Uterus (tissue), 4 donors: Measurements from ENCODE around the gene TTLL8. TPM values are rescaled to one million over a fixed set of nuclear protein-coding genes. Genes with fewer than 3 reads are reported as not detected.

Experiments used
- DNase-seq, 2 donors: peaks; one replicate each; pipeline ENCODE4 v3.0.0-alpha.2; 2019 to 2020
- H3K27ac ChIP-seq, 2 donors: fragments of 200-600 bp; sonication (generic); 1 replicate in 1 of 2; 2 replicates in 1 of 2; pipeline ENCODE4 v1.5.1; 2016 to 2018
- H3K27me3 ChIP-seq, 2 donors: fragments of 200-600 bp; sonication (generic); one replicate each; pipeline ENCODE4 v1.5.1; 2018 to 2019; ENCODE audit warnings: control low read depth in 1 of 2
- H3K36me3 ChIP-seq, 2 donors: fragments of 200-600 bp; sonication (generic); one replicate each; pipeline ENCODE4 v1.5.1; 2019; ENCODE audit warnings: control low read depth in 1 of 2
- H3K4me1 ChIP-seq, 2 donors: fragments of 200-600 bp; sonication (generic); one replicate each; pipeline ENCODE4 v1.5.1; 2018 to 2019; ENCODE audit warnings: control low read depth in 1 of 2
- H3K4me3 ChIP-seq, 2 donors: fragments of 200-600 bp; sonication (generic); 1 replicate in 1 of 2; 2 replicates in 1 of 2; pipeline ENCODE4 v1.5.1; 2018 to 2019; ENCODE audit warnings: mild to moderate bottlenecking in 1 of 2
- H3K9me3 ChIP-seq, 2 donors: fragments of 200-600 bp; sonication (generic); one replicate each; pipeline ENCODE4 v1.5.1; 2019; ENCODE audit warnings: control low read depth in 1 of 2
- CTCF ChIP-seq, 4 experiments: fragments of 200-600 bp in 2 of 4; fragments of 450-650 bp in 2 of 4; sonication (generic) in 2 of 4; IDR thresholded peaks; one replicate each; pipeline ENCODE4 v1.5.1; 2016 to 2019; ENCODE audit warnings: antibody characterized with exemption in 4 of 4, mild to moderate bottlenecking in 2 of 4, moderate library complexity in 1 of 4
- POLR2A ChIP-seq, 2 donors: fragments of 450-650 bp; IDR thresholded peaks; one replicate each; pipeline ENCODE4 v1.6.1; 2016; ENCODE audit warnings: antibody characterized with exemption in 2 of 2, mild to moderate bottlenecking in 1 of 2, moderate library complexity in 1 of 2
- intact Hi-C: fragments of 100-400 bp; cut with DNase I; formaldehyde crosslinking; loops from one replicate; pipeline ENCODE4 v1.15.1; 2023; ENCODE audit warnings: low total_unique reads
- total RNA-seq, 4 donors: library from RNA; depleted of rRNA in 3 of 4; stranded (reverse); fragments of >200 nt in 3 of 4; gene quantifications; one replicate each; pipeline versions ENCODE4 v1.1.0 to v1.2.4, GENCODE V29; 2014 to 2023
- donor health status: DM: yes; HTN: yes; CAD: no.

The TTLL8 gene
- total RNA-seq, 4 donors from 2014 or later = not detected

GRCh38 chr22:50031189-50032091, 26.7 kb downstream of the TTLL8 start:
- H3K27ac ChIP-seq = no peak overlapping the region
- H3K9me3 ChIP-seq = no peaks in the 10 kb centered on the region
- peaks cover 0 to 5% of the 10 kb centered on the region in 2 donors for H3K4me1 ChIP-seq
- TF ChIP-seq CTCF (IDR thresholded peaks at IDR 0.05) = no peak
- TF ChIP-seq POLR2A (IDR thresholded peaks at IDR 0.05) = no peak
- no peaks in the 10 kb centered on the region for H3K36me3 ChIP-seq
- H3K27me3 ChIP-seq = peaks cover 0 to 6% of the 10 kb centered on the region in 2 donors
- no peak overlapping the region for H3K4me3 ChIP-seq
- intact Hi-C loops = no loop called here
- DNase-seq = no peak

GRCh38 chr22:50030297-50031188, 27.6 kb downstream of the TTLL8 start:
- Histone ChIP-seq H3K4me3 (no peak overlapping the region), H3K9me3 (no peaks in the 10 kb centered on the region), H3K27ac (no peak overlapping the region), H3K36me3 (no peaks in the 10 kb centered on the region), H3K27me3 (peaks cover 0 to 6% of the 10 kb centered on the region in 2 donors), H3K4me1 (peaks cover 0 to 5% of the 10 kb centered on the region in 2 donors)
- peak; percentile 65 to 74 for DNase-seq
- intact Hi-C loops = no loop called here
- TF ChIP-seq POLR2A (IDR thresholded peaks at IDR 0.05) = no peak
- peak; percentile 86 to 95 (median 94) for TF ChIP-seq CTCF (IDR thresholded peaks at IDR 0.05)

GRCh38 chr22:50027639-50028537, 30.2 kb downstream of the TTLL8 start:
- H3K9me3 ChIP-seq = no peaks in the 10 kb centered on the region
- H3K4me3 ChIP-seq = no peak overlapping the region
- H3K36me3 ChIP-seq = no peaks in the 10 kb centered on the region
- no peak for DNase-seq
- intact Hi-C loops = loop anchor here (2.0 kb wide), 1 partner anchor 99 kb away; no protein-coding TSS in a partner anchor
- peaks cover 0 to 6% of the 10 kb centered on the region in 2 donors for H3K27me3 ChIP-seq
- H3K4me1 ChIP-seq = peaks cover 0 to 5% of the 10 kb centered on the region in 2 donors
- H3K27ac ChIP-seq = no peak overlapping the region
- no peak for TF ChIP-seq CTCF (IDR thresholded peaks at IDR 0.05)

GRCh38 chr22:50025993-50026392, 32.1 kb downstream of the TTLL8 start:
- no peak for TF ChIP-seq CTCF (IDR thresholded peaks at IDR 0.05)
- peaks cover 0 to 5% of the 10 kb centered on the region in 2 donors for H3K4me1 ChIP-seq
- peaks cover 0 to 6% of the 10 kb centered on the region in 2 donors for H3K27me3 ChIP-seq
- H3K27ac ChIP-seq = no peak overlapping the region
- H3K9me3 ChIP-seq = no peaks in the 10 kb centered on the region
- DNase-seq = no peak
- H3K4me3 ChIP-seq = no peak overlapping the region
- no peaks in the 10 kb centered on the region for H3K36me3 ChIP-seq
- intact Hi-C loops = no loop called here
